Testis (tissue), 3 donors: ENCODE data around the gene MYO15A. TPM values are rescaled to one million over a fixed set of nuclear protein-coding genes. Genes with fewer than 3 reads are reported as not detected.

Experiments
- DNase-seq: peaks from one replicate; pipeline ENCODE4 v3.0.0-alpha.2; 2019
- H3K27ac ChIP-seq, 2 donors: fragments of 200-600 bp; sonication (generic); one replicate each; pipeline ENCODE4 v1.5.1; 2019
- H3K27me3 ChIP-seq: fragments of 200-600 bp; sonication (generic); one replicate; pipeline ENCODE4 v1.5.1; 2019
- H3K36me3 ChIP-seq: fragments of 200-600 bp; sonication (generic); one replicate; pipeline ENCODE4 v1.5.1; 2017; ENCODE audit warnings: low read depth; ENCODE audit errors: missing control alignments
- H3K4me1 ChIP-seq: fragments of 200-600 bp; sonication (generic); one replicate; pipeline ENCODE4 v1.5.1; 2019
- H3K4me3 ChIP-seq, 2 donors: fragments of 200-600 bp; sonication (generic); one replicate each; pipeline ENCODE4 v1.5.1; 2017 to 2019
- H3K9me3 ChIP-seq: fragments of 200-600 bp; sonication (generic); one replicate; pipeline ENCODE4 v1.5.1; 2017
- CTCF ChIP-seq, 3 experiments: fragments of 450-650 bp in 2 of 3; fragments of 200-600 bp in 1 of 3; sonication (generic) in 1 of 3; IDR thresholded peaks; one replicate each; pipeline ENCODE4 v1.5.1; 2016 to 2019; ENCODE audit warnings: antibody characterized with exemption in 3 of 3, mild to moderate bottlenecking in 2 of 3, moderate library complexity in 1 of 3
- POLR2A ChIP-seq: fragments of 450-650 bp; IDR thresholded peaks from one replicate; pipeline ENCODE4 v1.6.1; 2017; ENCODE audit warnings: antibody characterized with exemption, mild to moderate bottlenecking, moderate library complexity
- WGBS, 2 donors: methylation state at CpG; one replicate each; pipeline ENCODE4 v1.1.5; 2018; 5-methylcytosine and 5-hydroxymethylcytosine counted together
- intact Hi-C: fragments of 100-400 bp; cut with DNase I; formaldehyde crosslinking; loops from one replicate; pipeline ENCODE4 v1.15.1; 2023; ENCODE audit warnings: low total_unique reads
- polyA plus RNA-seq: library from polyadenylated mRNA; stranded (reverse); fragments of 350-450 nt; fragmentation: Illumina TruSeq; extraction: RNeasy Lipid Tissue Mini Kit (QIAGEN cat#74804); gene quantifications from one replicate; pipeline ENCODE4 v1.2.3, GENCODE V29; 2014; ENCODE audit warnings: low read depth, low replicate concordance; ENCODE audit not compliant: insufficient read depth
- total RNA-seq, 2 donors: library from RNA; depleted of rRNA; stranded (reverse); fragments of >200 nt; gene quantifications; one replicate each; pipeline ENCODE4 v1.2.3, GENCODE V29; 2016

MYO15A gene
- total and polyA plus RNA-seq, 3 donors from 2014 or later = 18.6 to 30.2 (median 21.7) TPM

- Histone ChIP-seq H3K36me3 (no peaks in the 10 kb centered on the region), H3K27ac (no peak overlapping the region), H3K4me3 (no peak overlapping the region), H3K27me3 (no peaks in the 10 kb centered on the region), H3K4me1 (peaks cover 22% of the 10 kb centered on the region), H3K9me3 (no peaks in the 10 kb centered on the region)
- 86 to 87% methylated on average over 10 of the region's 10 CpGs for whole genome bisulfite sequencing, 2 donors
- DNase-seq = no peak
- no peak for TF ChIP-seq CTCF (IDR thresholded peaks at IDR 0.05)
- TF ChIP-seq POLR2A = no peak
- intact Hi-C loops = no loop called here
These were observed 119.7 kb downstream of the MYO15A start for GRCh38 chr17:18228176-18228682.

- no peaks in the 10 kb centered on the region for H3K9me3 ChIP-seq
- no peaks in the 10 kb centered on the region for H3K27me3 ChIP-seq
- H3K4me1 ChIP-seq = peaks cover 16% of the 10 kb centered on the region
- 50 to 75% methylated on average over 2 to 4 of the region's 4 CpGs for WGBS, 2 donors
- intact Hi-C loops = no loop called here
- no peaks in the 10 kb centered on the region for H3K36me3 ChIP-seq
- TF ChIP-seq POLR2A (no peak), CTCF (IDR thresholded peaks at IDR 0.05) (no peak)
- no peak overlapping the region for H3K27ac ChIP-seq
- DNase-seq = no peak
- H3K4me3 ChIP-seq = no peak overlapping the region
These were observed 120.7 kb downstream of the MYO15A start for GRCh38 chr17:18229254-18229653.

Other genes with a start within 250 kb of the MYO15A start
- gene TOM1L2, start 136.4 kb upstream of the MYO15A start, total RNA-seq = 100 to 1,000 TPM; 218 to 221 TPM
- 92.4 TPM for gene TOM1L2, start 136.4 kb upstream of the MYO15A start, polyA plus RNA-seq
- 10 to 100 TPM; 21.6 to 22.1 TPM for gene DRC3, start 135.9 kb upstream of the MYO15A start, total RNA-seq
- 57.4 TPM for gene DRC3, start 135.9 kb upstream of the MYO15A start, polyA plus RNA-seq
- 10 to 100 TPM; 42.6 to 63.3 TPM for gene ATPAF2, start 69.6 kb upstream of the MYO15A start, total RNA-seq
- 59.9 TPM for gene ATPAF2, start 69.6 kb upstream of the MYO15A start, polyA plus RNA-seq
- gene GID4, start 69.3 kb upstream of the MYO15A start, total RNA-seq = 10 to 100 TPM; 28.6 to 36.1 TPM
- gene GID4, start 69.3 kb upstream of the MYO15A start, polyA plus RNA-seq = 88.3 TPM
- 10 to 100 TPM; 42.9 to 43.1 TPM for gene DRG2, start 20.8 kb upstream of the MYO15A start, total RNA-seq
- 26.0 TPM for gene DRG2, start 20.8 kb upstream of the MYO15A start, polyA plus RNA-seq
- gene ALKBH5, start 75.1 kb downstream of the MYO15A start, total RNA-seq = 100 to 1,000 TPM; 213 to 253 TPM
- 172 TPM for gene ALKBH5, start 75.1 kb downstream of the MYO15A start, polyA plus RNA-seq
- gene LLGL1, start 116.9 kb downstream of the MYO15A start, total RNA-seq = 10 to 100 TPM; 40.0 to 46.8 TPM
- gene LLGL1, start 116.9 kb downstream of the MYO15A start, polyA plus RNA-seq = 24.2 TPM
- gene FLII, start 150.0 kb downstream of the MYO15A start, total RNA-seq = 100 to 1,000 TPM; 317 to 351 TPM
- gene FLII, start 150.0 kb downstream of the MYO15A start, polyA plus RNA-seq = 383 TPM
- gene MIEF2, start 151.9 kb downstream of the MYO15A start, total RNA-seq = 10 to 100 TPM; 28.5 to 29.4 TPM
- 7.5 TPM for gene MIEF2, start 151.9 kb downstream of the MYO15A start, polyA plus RNA-seq
- gene TOP3A, start 206.2 kb downstream of the MYO15A start, total RNA-seq = 10 to 100 TPM; 56.9 to 97.9 TPM
- 34.0 TPM for gene TOP3A, start 206.2 kb downstream of the MYO15A start, polyA plus RNA-seq
- 10 to 100 TPM; 25.0 to 27.7 TPM for gene SMCR8, start 206.5 kb downstream of the MYO15A start, total RNA-seq
- 20.3 TPM for gene SMCR8, start 206.5 kb downstream of the MYO15A start, polyA plus RNA-seq